GM21825 (cell line): ENCODE results near the gene STK32B.
"Not testable (repeated sequence)": the region's sequence is repeated elsewhere in the genome, so short reads cannot be mapped to it uniquely, and the experiment has no call there.

Experiments
- ATAC-seq: cut with Tn5 transposase; IDR thresholded peaks from one replicate; pipeline ENCODE4 v1.9.1; 2021; ENCODE audit warnings: mild to moderate bottlenecking, moderate library complexity; ENCODE audit not compliant: unreplicated experiment

Gene STK32B

DNA sequence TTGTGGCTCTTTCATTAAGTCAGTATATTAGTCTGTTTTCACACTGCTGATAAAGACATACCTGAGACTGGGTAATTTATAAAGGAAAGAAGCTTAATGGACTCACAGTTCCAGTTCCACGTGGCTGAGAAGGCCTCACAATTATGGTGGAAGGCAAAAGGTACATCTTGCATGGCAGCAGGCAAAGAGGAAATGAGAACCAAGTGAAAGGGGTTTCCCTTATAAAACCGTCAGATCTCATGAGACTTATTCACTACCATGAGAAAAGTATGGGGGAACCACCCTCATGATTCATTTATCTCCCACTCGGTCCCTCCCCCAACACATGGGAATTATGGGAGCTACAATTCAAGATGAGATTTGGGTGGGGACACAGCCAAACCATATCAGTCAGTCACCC lies 15.7 kb downstream of the STK32B start:
- not testable (repeated sequence) for ATAC-seq

DNA sequence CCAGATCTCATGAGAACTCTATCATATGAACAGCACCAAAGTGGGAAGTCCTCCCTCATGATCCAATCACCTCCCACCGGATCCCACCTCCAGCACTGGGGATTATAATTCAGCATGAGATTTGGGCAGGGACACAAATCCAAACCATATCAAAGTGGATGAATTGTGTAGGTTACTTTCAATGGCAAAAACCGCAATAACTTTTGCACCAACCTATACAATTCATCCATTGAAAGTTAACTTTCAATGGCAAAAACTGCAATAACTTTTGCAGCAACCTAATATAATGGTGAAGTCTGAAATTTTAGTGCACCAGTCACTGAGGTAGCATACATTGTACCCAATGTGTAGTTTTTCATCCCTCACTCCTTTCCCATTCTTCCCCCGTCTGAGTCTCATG lies 16.6 kb downstream of the STK32B start:
- no peak for ATAC-seq

DNA sequence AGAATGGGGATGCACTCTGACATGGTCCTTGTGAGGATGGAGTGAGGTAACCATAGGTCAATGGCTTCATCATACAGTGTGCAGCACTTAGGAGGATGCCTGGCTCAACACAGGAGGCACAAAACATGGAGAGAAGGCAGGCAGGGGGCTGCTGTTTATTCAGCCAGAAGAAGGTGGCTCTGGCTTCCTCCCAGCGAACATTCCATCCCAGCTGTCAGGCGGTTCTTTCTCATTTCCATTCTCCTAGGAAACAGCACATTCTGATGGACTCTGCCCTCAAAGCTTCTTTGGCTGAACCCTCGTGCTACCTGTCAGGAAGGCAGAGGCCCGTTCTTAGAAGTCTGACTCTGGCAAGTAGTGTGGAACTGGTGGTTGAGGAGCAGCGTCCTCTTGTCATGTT lies 18.6 kb downstream of the STK32B start:
- ATAC-seq = no peak

DNA sequence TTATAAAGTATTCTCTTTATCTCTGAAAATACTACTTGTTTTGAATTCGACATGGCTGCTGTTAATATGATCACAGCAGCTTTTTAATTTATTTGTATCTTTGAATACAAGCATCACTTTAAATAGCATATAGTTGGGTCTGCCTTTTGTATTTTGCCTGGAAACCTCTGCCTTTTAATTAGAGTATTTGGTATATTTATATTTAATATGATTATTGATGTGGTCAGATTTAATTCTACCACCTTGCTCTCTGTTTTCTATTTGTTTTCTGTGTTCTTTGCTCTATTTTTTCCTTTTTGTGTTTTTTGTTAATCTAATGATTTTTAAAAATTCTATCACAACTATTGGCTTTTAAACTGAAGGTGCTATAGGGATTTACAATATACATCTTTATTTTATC lies 21.7 kb downstream of the STK32B start:
- no peak for ATAC-seq

DNA sequence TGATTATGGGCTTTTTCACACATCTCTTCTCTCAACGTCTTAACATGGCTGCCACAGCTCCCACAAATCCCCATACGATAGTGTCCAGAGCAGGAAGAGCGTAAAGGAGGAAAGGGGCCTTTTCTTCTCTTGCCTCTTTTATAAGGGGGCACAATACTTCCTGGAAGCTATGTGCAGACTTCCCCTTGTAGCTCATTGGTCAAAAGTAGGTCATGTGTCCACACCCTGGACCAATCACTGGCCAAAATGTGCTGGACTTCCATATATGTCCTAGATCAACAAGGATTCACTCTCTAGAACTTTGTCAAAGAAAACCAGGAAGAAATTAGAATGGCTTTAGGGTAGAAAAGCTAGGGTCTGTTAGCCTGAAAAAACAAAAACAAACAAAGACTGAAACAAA lies 26.7 kb downstream of the STK32B start:
- no peak for ATAC-seq

DNA sequence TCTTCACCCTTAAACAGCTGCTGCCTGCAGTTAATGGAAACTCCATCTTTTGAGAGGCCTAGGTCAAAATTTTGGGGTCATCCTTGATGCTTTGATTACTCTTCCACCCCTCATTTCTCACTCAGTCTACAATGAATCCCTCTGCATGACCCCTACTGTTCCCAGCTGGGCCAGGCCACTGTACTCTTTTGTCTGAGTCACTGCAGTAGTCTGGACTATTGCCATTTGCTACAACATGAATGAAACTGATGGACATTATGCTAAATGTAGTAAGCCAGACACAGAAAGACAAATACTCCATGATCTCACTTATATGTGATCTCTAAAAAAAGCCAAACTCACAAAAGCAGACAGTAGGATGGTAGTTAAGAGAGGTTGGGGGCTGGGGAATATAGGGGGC lies 28.3 kb downstream of the STK32B start:
- no peak for ATAC-seq

DNA sequence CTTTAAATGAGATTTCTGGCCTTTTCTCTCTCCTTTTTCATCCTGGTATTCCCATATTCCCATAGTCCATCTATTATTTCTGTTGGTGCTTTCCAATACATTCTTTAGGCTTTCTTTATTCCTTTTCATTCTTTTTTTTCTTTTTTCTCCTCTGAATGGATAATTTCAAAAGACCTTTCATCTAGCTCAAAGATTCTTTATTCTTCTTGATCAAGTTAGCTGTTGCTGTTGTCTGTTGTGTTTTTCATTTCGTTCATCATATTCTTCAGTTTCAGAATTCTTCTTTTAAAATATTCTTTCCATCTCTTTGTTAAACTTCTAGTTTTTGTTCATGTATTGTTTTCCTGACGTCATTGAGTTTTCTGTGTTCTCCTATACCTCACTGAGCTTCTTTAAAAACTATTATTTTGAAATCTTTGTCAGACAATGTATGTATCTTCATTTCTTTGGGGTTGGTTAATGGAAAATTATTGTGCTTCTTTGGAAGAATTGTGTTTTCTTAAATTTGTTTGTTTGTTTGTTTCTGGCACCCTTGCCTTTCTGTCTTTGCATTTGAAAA lies 30.2 kb downstream of the STK32B start:
- ATAC-seq = no peak

DNA sequence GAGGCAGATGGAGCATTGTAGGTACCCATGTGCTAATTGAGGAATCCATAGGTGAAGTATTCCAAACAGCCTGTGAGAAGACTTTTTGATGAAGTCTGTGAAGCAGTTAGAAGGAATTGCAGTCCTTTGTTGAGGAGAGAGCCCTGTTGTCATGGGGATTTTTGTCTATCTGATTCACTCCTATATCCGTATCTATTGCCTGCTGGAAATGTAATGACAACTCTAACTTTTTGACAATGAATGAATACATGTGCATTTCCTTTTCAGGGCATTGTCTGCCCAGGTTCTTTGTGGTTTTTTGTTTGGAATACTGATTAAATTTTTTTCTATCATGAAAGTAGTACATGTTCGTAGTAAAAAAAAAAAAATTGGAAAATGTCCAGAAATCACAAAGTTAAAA lies 31.1 kb downstream of the STK32B start:
- ATAC-seq = no peak

DNA sequence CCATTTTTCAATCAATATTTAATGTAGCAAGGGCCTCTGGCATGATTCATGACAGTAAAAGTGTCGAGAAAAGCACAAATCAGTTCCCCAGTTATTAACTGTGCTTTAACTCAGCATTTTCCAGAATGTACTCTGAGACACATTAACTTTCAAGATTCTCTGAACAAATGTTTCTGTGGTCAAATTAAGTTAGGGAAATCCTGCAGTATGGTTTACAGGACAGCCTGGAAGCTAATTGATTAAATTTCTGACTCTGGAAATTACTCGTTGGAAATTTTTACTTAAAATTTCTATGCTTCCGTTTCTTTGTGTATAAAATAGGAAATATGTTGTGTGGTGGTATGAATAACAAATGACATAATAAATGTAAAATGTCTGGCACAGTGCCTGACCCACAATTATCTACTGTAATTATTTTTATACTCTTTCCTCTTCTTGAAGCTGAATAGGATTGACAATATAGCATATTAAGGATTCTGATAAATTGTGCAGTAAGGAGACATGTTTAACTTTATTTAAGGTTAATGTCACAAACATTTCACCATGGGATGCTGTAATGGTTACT lies 33.7 kb downstream of the STK32B start:
- ATAC-seq = no peak

DNA sequence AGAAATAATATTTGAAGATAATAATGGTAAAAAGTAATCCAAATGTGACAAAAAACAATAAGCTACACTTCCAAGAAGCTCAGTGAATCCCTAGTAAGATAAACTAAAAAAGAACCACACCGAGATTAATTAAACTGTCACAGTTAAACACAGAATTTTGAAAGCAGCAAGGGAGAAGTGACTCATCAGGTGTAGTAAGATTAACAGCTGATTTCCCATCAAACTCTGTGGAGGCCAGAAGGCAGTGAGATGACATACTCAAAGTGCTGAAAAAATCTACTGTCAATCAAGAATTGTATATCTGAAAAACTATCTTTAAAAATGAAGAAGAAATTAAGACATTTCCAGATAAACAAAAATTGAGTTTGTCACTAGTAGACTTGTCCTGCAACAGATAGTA lies 35.3 kb downstream of the STK32B start:
- no peak for ATAC-seq

DNA sequence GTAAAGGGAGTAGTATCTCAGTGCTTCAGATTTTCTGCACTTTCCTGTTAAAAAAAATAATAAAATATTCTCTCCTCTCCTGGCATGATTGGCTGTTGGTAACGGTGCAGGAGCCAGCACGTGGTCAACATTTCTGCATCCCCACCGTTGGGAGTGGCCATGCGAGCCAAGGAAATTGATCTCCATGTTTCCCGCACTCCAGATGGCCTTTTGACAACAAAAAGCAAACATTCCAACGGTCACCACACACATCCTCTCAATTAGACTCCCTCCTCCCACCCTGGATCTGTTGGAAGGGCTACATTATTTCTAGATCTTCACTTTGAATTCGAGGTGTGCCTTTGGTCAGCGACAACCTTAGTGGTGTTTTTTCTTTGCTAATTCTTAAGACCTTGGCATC lies 45.0 kb downstream of the STK32B start:
- no peak for ATAC-seq

DNA sequence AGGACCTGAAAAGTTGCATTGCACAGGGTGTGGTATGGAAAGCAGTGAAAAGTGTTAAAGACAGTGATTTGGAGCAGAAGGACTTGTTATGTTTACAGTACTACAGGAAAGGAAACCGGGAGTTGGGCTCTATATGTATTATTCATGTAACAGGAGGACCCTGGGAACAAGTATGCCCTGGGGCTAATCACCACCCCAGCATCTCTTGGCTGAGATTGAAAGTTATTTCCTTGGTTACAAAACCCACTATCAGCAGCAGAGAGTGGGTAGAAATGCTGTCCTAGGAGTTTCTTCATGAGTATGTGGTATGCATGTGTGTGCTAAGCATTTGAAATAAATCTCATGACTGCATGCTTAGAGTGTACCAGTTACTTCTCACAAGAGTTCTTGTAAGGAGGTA lies 46.9 kb downstream of the STK32B start:
- ATAC-seq = no peak

DNA sequence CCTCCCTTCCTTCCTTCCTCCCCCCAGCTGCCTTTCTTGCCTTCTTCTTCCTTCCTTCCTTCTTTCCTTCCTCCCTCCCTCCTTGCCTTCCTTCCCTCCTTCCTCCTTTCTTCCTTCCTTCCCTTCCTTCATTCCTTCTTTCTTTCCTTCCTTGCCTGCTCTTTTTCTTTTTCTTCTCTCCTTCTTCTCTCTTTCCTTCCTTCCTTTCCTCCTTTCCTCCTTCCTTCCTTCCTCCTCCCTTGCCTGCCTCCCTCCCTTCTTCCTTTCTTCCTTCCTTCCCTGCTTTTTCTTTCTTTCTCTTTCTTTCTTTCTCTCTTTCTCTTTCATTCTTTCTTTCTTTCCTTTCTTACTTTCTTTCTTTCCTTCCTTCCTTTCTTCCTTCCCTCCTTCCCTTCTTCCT lies 49.1 kb downstream of the STK32B start:
- no peak for ATAC-seq

DNA sequence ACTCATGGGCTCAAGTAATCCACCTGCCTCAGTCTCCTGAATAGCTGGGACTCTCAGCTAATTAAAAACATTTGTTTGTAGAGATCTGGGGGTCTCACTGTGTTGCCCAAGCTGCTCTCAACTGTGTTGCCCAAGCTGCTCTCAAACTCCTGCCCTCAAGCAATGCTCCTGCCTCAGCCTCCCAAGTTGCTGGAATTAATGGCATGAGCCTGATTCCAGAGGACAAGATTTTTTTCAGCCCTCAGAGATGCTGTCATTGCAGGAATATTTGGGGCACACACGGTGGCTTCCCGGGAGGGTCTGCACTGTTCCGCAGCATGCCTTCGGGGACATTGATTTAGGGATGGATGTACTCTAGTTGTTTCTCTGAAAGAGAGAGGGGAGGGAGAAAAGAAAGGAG lies 49.7 kb downstream of the STK32B start:
- no peak for ATAC-seq

DNA sequence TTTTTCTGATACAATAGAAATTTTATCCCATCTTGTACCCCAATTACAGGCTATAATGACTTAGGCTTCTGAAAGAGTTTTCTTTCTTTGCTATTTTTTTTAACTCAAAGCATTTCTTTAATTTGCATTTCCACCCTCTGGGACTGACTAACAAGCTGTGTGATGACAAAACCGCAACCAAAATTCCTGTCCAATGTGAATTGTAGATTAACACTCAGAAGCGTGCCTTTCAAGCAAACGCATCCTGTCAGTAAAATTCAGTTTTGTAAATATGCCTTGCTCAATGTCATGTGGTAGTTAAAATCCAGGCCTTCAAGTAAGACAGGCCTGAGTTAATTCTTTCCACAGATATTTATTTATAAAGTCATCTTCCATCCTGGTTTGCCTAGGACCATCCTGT lies 50.3 kb downstream of the STK32B start:
- ATAC-seq = no peak

DNA sequence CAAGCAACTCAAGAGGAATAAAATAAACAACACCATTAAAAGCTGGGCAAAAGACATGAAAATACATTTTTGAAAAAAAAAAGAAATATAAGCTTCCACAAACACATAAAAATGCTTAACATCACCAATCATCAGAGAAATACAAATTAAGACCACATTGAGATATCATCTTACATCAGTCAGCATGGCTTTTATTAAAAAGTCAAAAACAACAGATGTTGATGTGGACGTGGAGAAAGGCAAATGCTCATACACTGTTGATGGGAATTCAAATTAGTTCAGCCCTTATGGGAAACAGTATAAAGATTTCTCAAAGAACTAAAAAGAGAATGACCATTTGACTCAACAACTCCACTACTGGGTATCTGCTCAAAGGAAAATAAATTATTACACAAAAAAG lies 59.6 kb downstream of the STK32B start:
- no peak for ATAC-seq

DNA sequence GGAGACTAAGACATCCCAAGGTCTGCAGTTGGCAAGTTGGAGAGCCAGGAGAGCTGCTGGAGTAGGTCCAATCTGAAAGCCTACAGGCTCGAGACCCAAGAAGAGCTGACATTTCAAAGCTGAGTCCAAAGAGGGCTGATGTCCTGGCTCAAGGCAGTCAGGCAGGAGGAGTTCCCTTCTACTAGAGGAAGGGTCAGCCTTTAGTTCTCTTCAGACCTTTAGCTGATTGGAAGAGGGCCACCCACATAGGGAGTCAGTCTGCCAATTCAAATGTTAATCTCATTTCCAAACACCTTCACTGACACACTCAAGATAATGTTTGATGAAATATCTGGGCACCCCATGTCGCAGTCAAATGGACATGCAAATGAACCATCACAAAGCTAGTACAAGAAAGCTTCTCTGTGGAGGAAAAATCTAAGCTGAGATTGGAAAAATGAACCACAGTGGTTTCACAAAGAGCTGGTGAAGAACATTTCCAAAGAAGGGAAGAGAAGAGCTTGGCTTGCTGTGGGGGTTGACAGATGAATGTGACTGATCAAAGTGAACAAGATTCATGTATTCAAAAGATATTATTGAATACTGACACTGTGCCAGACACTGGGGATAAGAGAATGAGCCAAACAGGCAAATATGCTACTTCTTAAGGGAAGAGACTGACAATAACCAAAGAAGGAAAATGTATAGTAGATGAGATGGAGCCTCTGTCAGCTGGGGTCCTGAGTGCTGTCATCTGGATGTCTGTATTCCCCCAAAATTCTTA lies 61.2 kb downstream of the STK32B start:
- ATAC-seq = no peak

DNA sequence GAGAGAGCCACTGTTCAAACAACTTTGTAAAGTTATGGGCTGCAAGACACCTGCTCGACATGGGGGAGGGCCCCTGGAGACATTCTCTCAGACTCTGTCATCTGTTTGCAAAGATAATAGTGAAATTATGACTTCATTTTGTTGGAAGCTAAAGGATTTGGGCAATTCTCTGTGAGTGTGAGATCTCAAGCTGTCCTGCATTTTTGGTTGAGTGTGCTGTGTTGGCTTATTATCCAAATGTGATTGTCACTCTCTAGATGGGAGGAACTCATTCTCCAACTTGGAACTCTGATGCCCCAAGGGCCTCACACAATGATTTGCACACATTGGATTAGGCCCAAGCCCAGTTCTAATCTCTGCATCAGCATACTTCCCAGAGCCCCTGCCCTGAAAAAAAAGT lies 63.7 kb downstream of the STK32B start:
- no peak for ATAC-seq

DNA sequence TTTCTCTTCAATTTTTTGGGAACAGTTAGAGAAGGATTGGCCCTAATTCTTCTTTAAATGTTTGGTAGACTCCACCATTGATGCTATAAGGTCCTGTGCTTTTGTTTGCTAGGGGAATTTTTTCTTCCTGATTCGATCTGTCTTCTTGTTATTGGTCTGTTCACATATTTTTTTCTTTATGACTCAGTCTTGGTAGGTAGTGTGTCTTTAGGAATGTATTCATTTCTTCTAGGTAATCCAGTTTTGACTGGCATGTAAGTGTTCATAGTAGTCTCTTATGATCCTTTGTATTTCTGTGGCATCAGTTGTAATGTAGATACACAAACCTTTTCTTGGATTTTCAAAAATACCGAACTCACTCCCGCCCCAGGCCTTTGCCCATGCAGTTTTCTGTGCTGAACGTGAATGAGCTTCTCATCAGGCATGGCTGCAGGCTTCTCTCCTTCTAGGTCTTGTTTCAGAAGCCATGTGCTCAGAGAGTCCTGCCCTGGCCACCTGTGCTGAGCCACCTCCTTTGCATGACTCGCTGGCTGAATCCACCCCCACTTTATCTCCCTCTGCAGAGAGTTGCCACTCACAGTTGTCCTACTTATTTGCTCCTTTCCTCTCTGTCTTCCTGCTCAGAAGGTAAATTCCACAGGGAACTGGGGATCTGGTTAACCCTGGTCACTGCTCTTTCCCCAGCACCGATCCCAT lies 67.0 kb downstream of the STK32B start:
- no peak for ATAC-seq

DNA sequence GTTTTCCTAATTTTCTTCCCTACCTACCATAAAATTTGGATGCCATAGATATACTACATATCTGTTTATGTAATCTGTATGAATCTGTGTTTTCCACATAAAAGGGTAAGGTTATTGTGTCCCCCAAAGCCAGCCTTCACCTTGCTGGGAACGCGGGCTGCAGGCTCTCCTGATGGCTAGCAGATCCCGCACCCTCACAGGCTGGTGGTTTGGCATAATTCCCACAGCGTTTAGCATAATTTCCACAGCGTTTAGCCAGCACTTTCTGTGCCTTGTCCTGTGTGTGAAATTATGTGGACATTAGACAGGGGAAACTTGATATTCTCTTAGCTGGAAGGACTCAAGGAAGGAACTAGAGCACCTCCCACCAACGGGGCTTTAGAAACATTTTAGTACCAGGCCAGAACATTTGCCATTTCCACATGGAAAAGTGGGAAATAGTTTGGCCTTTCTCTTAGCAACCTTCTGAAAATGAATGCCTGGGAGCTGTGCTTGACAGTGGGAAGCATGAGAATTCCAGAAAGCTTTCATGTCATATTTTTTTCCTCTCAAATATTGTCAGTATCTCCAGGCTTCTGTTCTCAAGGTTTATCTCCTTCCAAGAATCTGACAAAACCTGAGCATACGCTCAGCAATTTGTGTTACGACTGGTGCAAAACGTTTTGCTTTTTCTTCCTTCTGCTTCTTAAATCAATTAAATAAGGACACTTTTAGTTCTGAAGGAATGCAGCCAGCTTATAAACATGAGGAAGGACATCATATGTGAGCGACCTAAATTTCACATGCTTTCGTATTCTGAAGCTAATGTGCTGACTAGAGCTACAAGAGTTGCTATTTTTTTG lies 67.9 kb downstream of the STK32B start:
- ATAC-seq = no peak

DNA sequence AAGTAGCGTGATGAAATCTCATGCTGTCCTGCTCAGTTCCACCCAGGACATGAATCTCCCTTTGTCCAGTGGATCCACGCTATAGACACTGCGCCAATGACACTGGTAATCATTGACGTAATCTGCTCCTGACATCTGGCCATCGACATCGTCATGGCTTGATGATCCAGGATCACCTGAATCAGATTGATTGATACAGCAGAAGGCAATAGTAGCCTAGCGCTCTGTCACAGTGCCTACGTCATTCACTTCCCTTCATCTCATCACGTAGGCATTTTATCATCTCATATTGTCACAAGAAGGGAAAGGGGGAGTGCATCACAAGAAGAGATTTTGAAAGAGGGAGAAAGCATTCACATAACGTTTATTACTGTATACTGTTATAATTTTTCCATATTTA lies 68.8 kb downstream of the STK32B start:
- ATAC-seq = no peak
